Prostate gland (tissue), 2 donors: ENCODE results near the gene MGAT4A.

Source experiments
- CTCF ChIP-seq, 4 experiments: fragments of 200-600 bp in 2 of 4; fragments of 450-650 bp in 2 of 4; sonication (generic) in 2 of 4; IDR thresholded peaks; 1 replicate in 3 of 4; 2 replicates in 1 of 4; pipeline ENCODE4 v1.5.1; 2016 to 2019; ENCODE audit warnings: antibody characterized with exemption in 4 of 4, mild to moderate bottlenecking in 2 of 4, moderate library complexity in 2 of 4
- POLR2A ChIP-seq: fragments of 450-650 bp; IDR thresholded peaks from one replicate; pipeline ENCODE4 v1.6.1; 2016; ENCODE audit warnings: antibody characterized with exemption, mild to moderate bottlenecking
- POLR2AphosphoS5 ChIP-seq: sonication (generic); formaldehyde crosslinking; IDR thresholded peaks from one replicate; pipeline ENCODE4 v1.6.1; 2017; ENCODE audit warnings: antibody characterized with exemption

DNA sequence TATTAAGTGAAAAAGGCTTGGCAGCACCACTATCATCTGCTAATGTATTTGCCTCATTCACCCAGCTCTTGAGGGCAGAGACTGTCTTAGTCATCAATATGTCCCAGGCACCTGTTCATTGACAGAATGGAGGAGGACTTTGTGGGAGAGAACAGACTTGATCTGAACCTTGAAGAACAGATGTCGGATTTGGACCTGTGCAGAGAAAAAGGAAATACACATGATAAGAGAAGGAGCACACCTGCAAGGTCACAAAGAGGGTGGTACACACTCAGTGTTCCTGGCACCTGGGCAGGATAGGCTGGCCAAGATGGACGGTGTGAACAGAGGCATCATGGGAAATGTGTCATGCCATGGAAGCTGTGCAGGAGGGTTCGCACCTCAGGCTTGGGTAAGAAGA lies 7.4 kb upstream of the MGAT4A start:
- no peak for TF ChIP-seq CTCF (IDR thresholded peaks at IDR 0.05)
- no peak for TF ChIP-seq POLR2A
- no peak for TF ChIP-seq POLR2AphosphoS5
